ENCODE data around the gene CHL1.

Gene CHL1

GRCh38 chr3:277873-278272 is 81.3 kb downstream of the CHL1 start:
- Histone ChIP-seq H2AK5ac (ENCODE audit: low read length) (no peak overlapping the region), H3K4me2 (ENCODE audit: low read length) (no peak overlapping the region), H4K5ac (ENCODE audit: low read length) (no peak overlapping the region), H3K23ac (ENCODE audit: low read length) (no peak overlapping the region), H3K36me3 (ENCODE audit: control insufficient read depth, insufficient read depth, low read length) (no peaks in the 10 kb centered on the region), H2BK5ac (ENCODE audit: low read length) (no peak overlapping the region), H3K56ac (ENCODE audit: low read length) (no peak overlapping the region), H2BK120ac (ENCODE audit: low read depth, low read length) (no peak overlapping the region), H3K79me1 (ENCODE audit: low read length) (no peaks in the 10 kb centered on the region), H2BK15ac (replicated peaks; ENCODE audit: low read depth) (no peak overlapping the region), H3K18ac (ENCODE audit: low read length) (no peak overlapping the region), H3K4me1 (ENCODE audit: control insufficient read depth, low read depth, low read length) (no peaks in the 10 kb centered on the region), H3K4me3 (ENCODE audit: low read length) (no peak overlapping the region), H4K8ac (ENCODE audit: low read depth, low read length) (no peak overlapping the region), H3K9ac (ENCODE audit: low read length) (no peak overlapping the region), H3K79me2 (ENCODE audit: control insufficient read depth, insufficient read depth, low read length) (no peaks in the 10 kb centered on the region), H3K4ac (ENCODE audit: low read depth, low read length) (no peak overlapping the region), H3K27me3 (ENCODE audit: insufficient read depth, low read length, poor library complexity) (no peaks in the 10 kb centered on the region), H3K27ac (ENCODE audit: low read depth, low read length) (no peak overlapping the region)
- DNase-seq = no peak
- WGBS (ENCODE audit: extremely low coverage, insufficient coverage, low lambda C conversion rate) = no CpG with 5 or more reads among the region's 1 CpG

DNA sequence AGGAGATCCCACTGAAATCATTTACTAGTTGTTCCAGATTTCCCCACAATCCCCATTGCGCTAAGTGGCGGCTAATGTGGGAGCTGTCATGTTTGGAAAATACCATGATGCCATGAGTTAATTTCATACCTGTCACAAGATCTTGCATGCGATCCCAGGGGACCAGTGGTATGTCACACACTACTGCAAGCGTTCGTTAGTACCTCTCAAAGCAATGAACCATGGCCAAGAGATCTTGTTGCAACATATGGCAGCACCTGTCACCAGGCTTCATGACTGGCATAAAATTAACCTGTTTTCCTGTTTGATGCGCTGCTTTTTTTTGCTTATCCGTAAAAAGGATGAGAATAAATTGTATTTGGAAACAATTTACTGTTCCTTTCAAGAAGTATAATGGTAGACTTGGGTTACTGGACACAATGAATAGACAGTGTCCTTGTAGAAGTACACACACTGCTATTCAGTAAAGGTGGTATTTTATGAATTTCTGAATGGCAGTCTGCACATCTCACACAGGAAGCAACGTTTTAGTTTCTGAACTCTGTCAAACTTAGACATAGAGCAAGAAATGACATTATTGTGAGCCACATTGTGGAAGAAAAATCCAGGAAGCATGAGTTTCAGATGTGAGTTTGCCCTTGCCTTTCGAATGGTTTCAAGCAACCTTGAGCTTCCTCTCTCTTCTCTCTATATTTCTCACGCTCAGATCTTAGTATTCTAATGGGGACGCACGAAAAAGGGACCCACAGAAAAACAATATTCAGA is 81.9 kb downstream of the CHL1 start:
- Histone ChIP-seq H3K27me3 (ENCODE audit: insufficient read depth, low read length, poor library complexity) (no peaks in the 10 kb centered on the region), H3K4ac (ENCODE audit: low read depth, low read length) (no peak overlapping the region), H4K8ac (ENCODE audit: low read depth, low read length) (no peak overlapping the region), H3K56ac (ENCODE audit: low read length) (no peak overlapping the region), H2BK15ac (replicated peaks; ENCODE audit: low read depth) (no peak overlapping the region), H3K4me1 (ENCODE audit: control insufficient read depth, low read depth, low read length) (no peaks in the 10 kb centered on the region), H3K4me3 (ENCODE audit: low read length) (no peak overlapping the region), H4K5ac (ENCODE audit: low read length) (no peak overlapping the region), H3K23ac (ENCODE audit: low read length) (no peak overlapping the region), H3K27ac (ENCODE audit: low read depth, low read length) (no peak overlapping the region), H3K4me2 (ENCODE audit: low read length) (no peak overlapping the region), H3K79me2 (ENCODE audit: control insufficient read depth, insufficient read depth, low read length) (no peaks in the 10 kb centered on the region), H2AK5ac (ENCODE audit: low read length) (no peak overlapping the region), H2BK120ac (ENCODE audit: low read depth, low read length) (no peak overlapping the region), H3K36me3 (ENCODE audit: control insufficient read depth, insufficient read depth, low read length) (no peaks in the 10 kb centered on the region), H3K18ac (ENCODE audit: low read length) (no peak overlapping the region), H2BK5ac (ENCODE audit: low read length) (no peak overlapping the region), H3K9ac (ENCODE audit: low read length) (no peak overlapping the region), H3K79me1 (ENCODE audit: low read length) (no peaks in the 10 kb centered on the region)
- DNase-seq = no peak
- no CpG with 5 or more reads among the region's 12 CpGs for WGBS (ENCODE audit: extremely low coverage, insufficient coverage, low lambda C conversion rate)

GRCh38 chr3:279325-279724 is 82.8 kb downstream of the CHL1 start:
- no peak overlapping the region for H3K56ac ChIP-seq (ENCODE audit: low read length)

DNA sequence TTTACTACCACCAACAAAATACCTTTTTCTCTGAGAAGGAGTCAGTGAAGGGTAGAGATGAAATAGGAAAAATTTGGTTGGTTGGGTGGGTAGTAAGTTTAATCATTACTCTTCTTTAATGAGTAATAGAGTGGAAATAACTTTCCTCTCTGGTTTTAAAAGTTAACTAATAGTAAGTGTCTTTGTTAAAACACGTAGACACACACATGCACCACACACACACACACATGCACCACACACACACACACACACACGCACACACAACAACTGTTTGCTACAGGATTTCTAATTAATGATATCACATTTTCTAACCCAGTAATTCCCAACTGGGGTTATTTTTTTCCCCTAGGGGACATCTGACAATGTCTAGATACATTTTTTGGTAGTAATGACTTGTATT is 84.1 kb downstream of the CHL1 start:
- Histone ChIP-seq H3K79me1 (ENCODE audit: low read length) (no peaks in the 10 kb centered on the region), H2AK5ac (ENCODE audit: low read length) (no peak overlapping the region), H3K79me2 (ENCODE audit: control insufficient read depth, insufficient read depth, low read length) (no peaks in the 10 kb centered on the region), H4K8ac (ENCODE audit: low read depth, low read length) (no peak overlapping the region), H3K36me3 (ENCODE audit: control insufficient read depth, insufficient read depth, low read length) (no peaks in the 10 kb centered on the region), H3K27ac (ENCODE audit: low read depth, low read length) (no peak overlapping the region), H3K9ac (ENCODE audit: low read length) (no peak overlapping the region), H4K5ac (ENCODE audit: low read length) (no peak overlapping the region), H3K4me1 (ENCODE audit: control insufficient read depth, low read depth, low read length) (no peaks in the 10 kb centered on the region), H2BK15ac (replicated peaks; ENCODE audit: low read depth) (no peak overlapping the region), H3K4me2 (ENCODE audit: low read length) (no peak overlapping the region), H3K23ac (ENCODE audit: low read length) (no peak overlapping the region), H2BK120ac (ENCODE audit: low read depth, low read length) (no peak overlapping the region), H3K56ac (ENCODE audit: low read length) (no peak overlapping the region), H2BK5ac (ENCODE audit: low read length) (no peak overlapping the region), H3K4ac (ENCODE audit: low read depth, low read length) (no peak overlapping the region), H3K27me3 (ENCODE audit: insufficient read depth, low read length, poor library complexity) (no peaks in the 10 kb centered on the region), H3K4me3 (ENCODE audit: low read length) (no peak overlapping the region), H3K18ac (ENCODE audit: low read length) (no peak overlapping the region)
- DNase-seq = no peak
- no CpG with 5 or more reads among the region's 2 CpGs for WGBS (ENCODE audit: extremely low coverage, insufficient coverage, low lambda C conversion rate)

More at GRCh38 chr3:279325-279724, 82.8 kb downstream of the CHL1 start:
- DNase-seq = no peak
- Histone ChIP-seq H3K4me1 (ENCODE audit: control insufficient read depth, low read depth, low read length) (no peaks in the 10 kb centered on the region), H3K4me2 (ENCODE audit: low read length) (no peak overlapping the region), H3K4me3 (ENCODE audit: low read length) (no peak overlapping the region), H3K27ac (ENCODE audit: low read depth, low read length) (no peak overlapping the region), H3K79me2 (ENCODE audit: control insufficient read depth, insufficient read depth, low read length) (no peaks in the 10 kb centered on the region), H3K36me3 (ENCODE audit: control insufficient read depth, insufficient read depth, low read length) (no peaks in the 10 kb centered on the region), H3K27me3 (ENCODE audit: insufficient read depth, low read length, poor library complexity) (no peaks in the 10 kb centered on the region), H2AK5ac (ENCODE audit: low read length) (no peak overlapping the region), H3K23ac (ENCODE audit: low read length) (no peak overlapping the region), H3K18ac (ENCODE audit: low read length) (no peak overlapping the region), H3K9ac (ENCODE audit: low read length) (no peak overlapping the region), H2BK5ac (ENCODE audit: low read length) (no peak overlapping the region), H2BK15ac (replicated peaks; ENCODE audit: low read depth) (no peak overlapping the region), H3K4ac (ENCODE audit: low read depth, low read length) (no peak overlapping the region), H4K5ac (ENCODE audit: low read length) (no peak overlapping the region), H3K79me1 (ENCODE audit: low read length) (no peaks in the 10 kb centered on the region), H4K8ac (ENCODE audit: low read depth, low read length) (no peak overlapping the region), H2BK120ac (ENCODE audit: low read depth, low read length) (no peak overlapping the region)
- no CpG with 5 or more reads among the region's 1 CpG for WGBS (ENCODE audit: extremely low coverage, insufficient coverage, low lambda C conversion rate)

DNA sequence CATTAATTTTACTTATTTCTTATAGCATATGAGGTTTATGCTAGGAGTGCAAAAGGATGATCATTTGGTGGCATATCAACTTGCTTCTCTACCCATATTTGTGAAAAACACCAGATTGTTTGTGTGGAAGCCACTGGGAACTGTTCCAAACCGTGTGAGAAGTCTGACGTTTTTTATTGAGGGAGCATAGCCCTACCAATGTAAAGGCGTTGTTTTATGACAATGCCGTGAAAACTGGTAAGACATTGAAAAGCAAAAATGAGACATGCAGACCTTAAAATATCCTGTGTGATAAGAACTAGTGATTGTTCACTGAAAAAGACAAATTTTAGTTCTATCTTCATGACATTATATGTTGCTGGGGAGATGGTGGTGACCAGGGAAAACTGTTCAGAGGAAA is 87.8 kb downstream of the CHL1 start:
- Histone ChIP-seq H3K56ac (ENCODE audit: low read length) (no peak overlapping the region), H3K9ac (ENCODE audit: low read length) (no peak overlapping the region), H3K4me2 (ENCODE audit: low read length) (no peak overlapping the region), H3K18ac (ENCODE audit: low read length) (no peak overlapping the region), H2BK5ac (ENCODE audit: low read length) (no peak overlapping the region), H3K4me3 (ENCODE audit: low read length) (no peak overlapping the region), H4K5ac (ENCODE audit: low read length) (no peak overlapping the region), H3K79me2 (ENCODE audit: control insufficient read depth, insufficient read depth, low read length) (no peaks in the 10 kb centered on the region), H3K27ac (ENCODE audit: low read depth, low read length) (no peak overlapping the region), H3K79me1 (ENCODE audit: low read length) (no peaks in the 10 kb centered on the region), H3K4ac (ENCODE audit: low read depth, low read length) (no peak overlapping the region), H4K8ac (ENCODE audit: low read depth, low read length) (no peak overlapping the region), H3K23ac (ENCODE audit: low read length) (no peak overlapping the region), H2BK120ac (ENCODE audit: low read depth, low read length) (no peak overlapping the region), H2BK15ac (replicated peaks; ENCODE audit: low read depth) (no peak overlapping the region), H3K4me1 (ENCODE audit: control insufficient read depth, low read depth, low read length) (no peaks in the 10 kb centered on the region), H3K27me3 (ENCODE audit: insufficient read depth, low read length, poor library complexity) (no peaks in the 10 kb centered on the region), H2AK5ac (ENCODE audit: low read length) (no peak overlapping the region), H3K36me3 (ENCODE audit: control insufficient read depth, insufficient read depth, low read length) (no peaks in the 10 kb centered on the region)
- no peak for DNase-seq
- no CpG with 5 or more reads among the region's 4 CpGs for WGBS (ENCODE audit: extremely low coverage, insufficient coverage, low lambda C conversion rate)

DNA sequence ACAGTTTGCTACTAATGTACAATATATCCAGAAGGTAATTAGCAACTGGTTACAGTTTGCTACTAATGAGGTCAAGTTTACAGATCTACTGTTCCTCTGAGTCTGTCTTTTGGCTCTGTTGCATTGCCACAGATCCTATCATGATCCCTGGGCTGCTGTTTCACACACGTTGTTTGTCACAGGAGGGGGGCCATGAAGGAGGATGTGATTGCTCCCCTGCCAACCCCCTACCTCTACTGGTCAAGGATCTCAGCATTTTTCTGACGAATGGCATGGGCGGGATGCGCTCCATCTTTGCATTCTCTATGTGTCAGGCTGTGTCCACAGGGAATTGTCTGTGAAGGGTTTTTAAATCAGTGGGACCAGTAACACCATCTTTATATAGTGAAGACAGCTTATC is 91.9 kb downstream of the CHL1 start:
- Histone ChIP-seq H3K4ac (ENCODE audit: low read depth, low read length) (no peak overlapping the region), H3K18ac (ENCODE audit: low read length) (no peak overlapping the region), H3K4me2 (ENCODE audit: low read length) (no peak overlapping the region), H3K56ac (ENCODE audit: low read length) (no peak overlapping the region), H2BK5ac (ENCODE audit: low read length) (no peak overlapping the region), H3K27me3 (ENCODE audit: insufficient read depth, low read length, poor library complexity) (no peaks in the 10 kb centered on the region), H2AK5ac (ENCODE audit: low read length) (no peak overlapping the region), H3K27ac (ENCODE audit: low read depth, low read length) (no peak overlapping the region), H3K36me3 (ENCODE audit: control insufficient read depth, insufficient read depth, low read length) (no peaks in the 10 kb centered on the region), H3K4me1 (ENCODE audit: control insufficient read depth, low read depth, low read length) (no peaks in the 10 kb centered on the region), H3K79me2 (ENCODE audit: control insufficient read depth, insufficient read depth, low read length) (no peaks in the 10 kb centered on the region), H3K9ac (ENCODE audit: low read length) (no peak overlapping the region), H4K5ac (ENCODE audit: low read length) (no peak overlapping the region), H3K23ac (ENCODE audit: low read length) (no peak overlapping the region), H2BK15ac (replicated peaks; ENCODE audit: low read depth) (no peak overlapping the region), H3K4me3 (ENCODE audit: low read length) (no peak overlapping the region), H2BK120ac (ENCODE audit: low read depth, low read length) (no peak overlapping the region), H4K8ac (ENCODE audit: low read depth, low read length) (no peak overlapping the region), H3K79me1 (ENCODE audit: low read length) (no peaks in the 10 kb centered on the region)
- peak; percentile 75 for DNase-seq
- no CpG with 5 or more reads among the region's 4 CpGs for WGBS (ENCODE audit: extremely low coverage, insufficient coverage, low lambda C conversion rate)

Data from mesendoderm (in vitro differentiated cells).